RWPE2 (cell line): ENCODE results near the gene JAZF1.

Experiments used
- ATAC-seq: fragments of 200-7000 bp; cut with Tn5 transposase; 3 replicates; pipeline ENCODE4 v1.9.1; 2021; ENCODE audit warnings: low read depth
- DNase-seq: peaks from one replicate; pipeline ENCODE4 v3.0.0-alpha.2; 2020; ENCODE audit warnings: low spot score
- H3K27ac ChIP-seq: fragments of 450-650 bp; 2 replicates; pipeline ENCODE4 v1.5.1; 2017; ENCODE audit warnings: mild to moderate bottlenecking; ENCODE audit not compliant: poor library complexity, severe bottlenecking
- H3K27me3 ChIP-seq: fragments of 250-450 bp; sonication (Bioruptor Pico); 2 replicates; pipeline ENCODE4 v1.5.1; 2021; ENCODE audit warnings: mild to moderate bottlenecking, moderate library complexity; ENCODE audit not compliant: insufficient read depth, poor library complexity, severe bottlenecking
- H3K36me3 ChIP-seq: fragments of 250-450 bp; sonication (Bioruptor Pico); 2 replicates; pipeline ENCODE4 v1.5.1; 2020; ENCODE audit warnings: low read depth, mild to moderate bottlenecking, moderate library complexity
- H3K4me1 ChIP-seq: fragments of 250-450 bp; sonication (Bioruptor Pico); 2 replicates; pipeline ENCODE4 v1.5.1; 2021; ENCODE audit warnings: mild to moderate bottlenecking, moderate library complexity; ENCODE audit not compliant: insufficient read depth, poor library complexity, severe bottlenecking
- H3K4me3 ChIP-seq: fragments of 250-450 bp; sonication (Bioruptor Pico); 2 replicates; pipeline ENCODE4 v1.5.1; 2021; ENCODE audit warnings: mild to moderate bottlenecking, moderate library complexity; ENCODE audit not compliant: severe bottlenecking
- H3K9me3 ChIP-seq: fragments of 250-450 bp; sonication (Bioruptor Pico); 2 replicates; pipeline ENCODE4 v1.5.1; 2021; ENCODE audit warnings: mild to moderate bottlenecking, moderate library complexity; ENCODE audit not compliant: severe bottlenecking
- TF ChIP-seq, protein P1 (sequence below): fragments of 450-650 bp; IDR thresholded peaks from one replicate; pipeline ENCODE4 v1.5.1; 2017; ENCODE audit warnings: mild to moderate bottlenecking, moderate library complexity; ENCODE audit not compliant: poor library complexity, severe bottlenecking

Gene JAZF1

GRCh38 chr7:28183627-28184026 is 3.0 kb upstream of the JAZF1 start:
- Histone ChIP-seq H3K36me3 (no peaks in the 10 kb centered on the region), H3K9me3 (no peaks in the 10 kb centered on the region), H3K4me3 (no peak overlapping the region), H3K27ac (no peak overlapping the region), H3K4me1 (peaks cover 5% of the 10 kb centered on the region), H3K27me3 (no peaks in the 10 kb centered on the region)
- TF ChIP-seq, protein P1, sequence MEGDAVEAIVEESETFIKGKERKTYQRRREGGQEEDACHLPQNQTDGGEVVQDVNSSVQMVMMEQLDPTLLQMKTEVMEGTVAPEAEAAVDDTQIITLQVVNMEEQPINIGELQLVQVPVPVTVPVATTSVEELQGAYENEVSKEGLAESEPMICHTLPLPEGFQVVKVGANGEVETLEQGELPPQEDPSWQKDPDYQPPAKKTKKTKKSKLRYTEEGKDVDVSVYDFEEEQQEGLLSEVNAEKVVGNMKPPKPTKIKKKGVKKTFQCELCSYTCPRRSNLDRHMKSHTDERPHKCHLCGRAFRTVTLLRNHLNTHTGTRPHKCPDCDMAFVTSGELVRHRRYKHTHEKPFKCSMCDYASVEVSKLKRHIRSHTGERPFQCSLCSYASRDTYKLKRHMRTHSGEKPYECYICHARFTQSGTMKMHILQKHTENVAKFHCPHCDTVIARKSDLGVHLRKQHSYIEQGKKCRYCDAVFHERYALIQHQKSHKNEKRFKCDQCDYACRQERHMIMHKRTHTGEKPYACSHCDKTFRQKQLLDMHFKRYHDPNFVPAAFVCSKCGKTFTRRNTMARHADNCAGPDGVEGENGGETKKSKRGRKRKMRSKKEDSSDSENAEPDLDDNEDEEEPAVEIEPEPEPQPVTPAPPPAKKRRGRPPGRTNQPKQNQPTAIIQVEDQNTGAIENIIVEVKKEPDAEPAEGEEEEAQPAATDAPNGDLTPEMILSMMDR, result no peak
- DNase-seq (no peak), ATAC-seq (no peak)

DNA sequence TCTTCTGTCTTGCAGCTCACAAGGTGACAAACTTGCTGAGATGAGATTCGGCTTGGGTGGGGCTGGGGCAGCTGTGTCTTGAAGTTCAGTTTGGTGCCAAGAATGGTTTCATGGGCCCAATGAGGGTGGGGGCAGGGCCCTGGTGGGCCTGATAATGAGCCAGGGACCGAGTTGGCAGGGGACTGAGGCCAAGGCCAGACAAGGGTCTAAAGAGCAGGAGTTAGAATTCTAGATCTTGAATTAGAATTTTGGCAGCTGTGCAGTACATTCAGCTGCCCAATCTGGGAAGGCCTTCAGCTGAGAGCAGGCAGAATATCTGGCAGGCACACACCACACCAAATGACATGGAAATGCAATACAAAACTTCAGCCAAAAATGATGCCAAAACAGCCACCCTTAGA is 1.5 kb upstream of the JAZF1 start:
- DNase-seq, result no peak
- H3K4me1 ChIP-seq, result peaks cover 13% of the 10 kb centered on the region
- no peak for ATAC-seq
- H3K9me3 ChIP-seq, result no peaks in the 10 kb centered on the region
- no peak overlapping the region for H3K4me3 ChIP-seq
- H3K27ac ChIP-seq, result no peak overlapping the region
- H3K36me3 ChIP-seq, result no peaks in the 10 kb centered on the region
- TF ChIP-seq, protein P1, result no peak
- no peaks in the 10 kb centered on the region for H3K27me3 ChIP-seq

DNA sequence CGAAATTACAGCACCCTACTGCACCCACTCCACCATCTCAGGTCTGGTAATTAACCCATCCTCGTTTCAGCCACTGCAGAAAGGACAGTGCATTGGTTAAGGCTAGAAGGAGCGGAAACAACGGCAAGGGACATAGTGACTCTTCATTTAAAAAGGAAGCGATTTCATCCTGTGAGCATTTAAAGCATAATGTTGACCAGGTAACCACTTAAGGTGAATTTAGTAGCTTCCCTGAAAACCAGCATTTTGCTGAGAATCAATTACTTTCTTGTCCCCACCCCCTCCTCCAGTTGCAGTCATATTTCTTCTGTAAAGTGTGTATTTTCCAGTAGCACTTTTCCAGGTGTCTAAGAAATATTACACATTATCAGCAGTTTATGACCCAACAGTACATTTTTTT is 821 bp upstream of the JAZF1 start:
- TF ChIP-seq, protein P1, result no peak
- Histone ChIP-seq H3K27me3 (no peaks in the 10 kb centered on the region), H3K4me3 (no peak overlapping the region), H3K27ac (no peak overlapping the region), H3K36me3 (no peaks in the 10 kb centered on the region), H3K4me1 (peaks cover 13% of the 10 kb centered on the region), H3K9me3 (no peaks in the 10 kb centered on the region)
- ATAC-seq (no peak), DNase-seq (no peak)

DNA sequence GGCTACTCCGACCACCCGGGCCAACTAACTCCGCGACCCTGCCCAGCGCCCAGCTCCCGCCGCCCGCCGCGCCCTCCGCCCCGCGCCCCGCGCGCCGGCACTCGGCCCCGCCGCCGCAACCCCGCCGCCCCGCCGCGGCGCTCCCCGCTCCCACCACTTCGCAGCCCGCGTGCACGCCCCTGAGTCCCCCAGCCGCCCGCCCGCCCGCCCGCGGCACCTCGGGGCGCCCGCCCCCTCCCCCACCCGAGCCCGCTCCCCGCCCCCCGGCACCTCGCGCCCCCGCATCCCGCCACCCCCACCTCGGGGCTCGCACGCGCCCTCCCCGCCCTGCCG is 598 bp downstream of the JAZF1 start:
- Histone ChIP-seq H3K4me3 (peak overlapping the region; percentile 55), H3K27me3 (no peaks in the 10 kb centered on the region), H3K4me1 (peaks cover 13% of the 10 kb centered on the region), H3K27ac (peak overlapping the region; percentile 49), H3K36me3 (no peaks in the 10 kb centered on the region), H3K9me3 (no peaks in the 10 kb centered on the region)
- TF ChIP-seq, protein P1, result no peak
- no peak for DNase-seq
- no peak for ATAC-seq

DNA sequence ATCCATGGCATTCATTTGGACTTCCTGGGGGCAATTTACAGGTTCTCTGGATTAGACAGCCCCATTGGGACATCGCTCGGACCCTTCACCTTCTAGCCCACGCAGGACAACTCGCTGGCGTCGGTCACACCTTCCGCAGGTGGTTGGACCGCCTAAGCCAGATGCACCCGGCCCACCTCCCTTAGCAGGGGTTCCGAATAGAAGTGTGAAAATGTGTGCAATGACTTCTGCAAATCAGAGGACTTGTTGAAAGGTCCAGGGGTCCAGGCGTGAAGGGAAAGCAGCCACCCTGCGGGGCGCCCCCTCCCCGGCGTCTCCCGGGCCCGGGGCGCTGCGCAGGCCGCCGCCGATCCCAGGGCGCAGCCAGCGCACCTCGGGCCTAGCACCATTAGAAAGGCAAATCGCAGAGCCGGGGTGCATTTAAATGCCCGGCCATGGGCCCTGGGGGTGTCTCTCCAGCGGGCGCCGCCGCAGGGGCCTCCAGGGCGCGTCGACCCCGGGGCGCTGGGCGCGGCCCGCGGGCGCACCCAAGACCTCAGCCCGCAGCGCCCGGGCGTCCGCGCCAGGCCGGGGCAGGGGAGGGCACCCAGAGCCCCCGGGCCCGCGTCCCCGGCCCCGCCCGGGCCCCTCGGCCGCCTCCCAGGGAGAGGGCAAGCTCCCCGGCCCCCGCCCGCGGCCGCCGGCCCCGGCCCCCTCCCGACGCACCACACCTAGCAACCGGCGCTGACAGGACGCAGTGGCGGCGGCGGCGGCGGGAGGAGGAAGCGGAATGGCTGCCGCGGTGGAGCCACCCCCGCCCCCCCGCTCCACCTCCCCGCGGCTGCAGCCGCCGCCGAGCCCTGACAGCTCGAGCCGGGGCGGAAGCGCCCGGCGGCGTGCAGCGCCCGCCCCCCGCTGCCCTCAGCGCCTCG is 1.2 kb downstream of the JAZF1 start:
- ATAC-seq, result peak; percentile 56
- Histone ChIP-seq H3K27me3 (no peaks in the 10 kb centered on the region), H3K4me1 (peaks cover 13% of the 10 kb centered on the region), H3K4me3 (peak overlapping the region; percentile 55), H3K36me3 (no peaks in the 10 kb centered on the region), H3K27ac (peak overlapping the region; percentile 49), H3K9me3 (no peaks in the 10 kb centered on the region)
- TF ChIP-seq, protein P1, result no peak
- DNase-seq, result no peak
